K562 (cell line): ENCODE data around the gene PGAM2. TPM values are rescaled to one million over a fixed set of nuclear protein-coding genes. Genes with fewer than 3 reads are reported as not detected.
A peak's percentile ranks its signal among the peaks of the same experiment; 100 is the strongest.

Experiments
- ATAC-seq: fragments of 200-7000 bp; cut with Tn5 transposase; 3 replicates; pipeline ENCODE4 v1.9.1; 2020; ENCODE audit warnings: moderate library complexity
- BruUV-seq: library from RNA; stranded (reverse); fragments of 400-500 nt; replicated peaks from 2 replicates; lab custom pipeline; 2021; lab: Mats Ljungman, UMichigan
- CTCF ChIA-PET: fragments of 300-600 bp; formaldehyde crosslinking; extraction: SDS; loops from one replicate; lab custom pipeline; 2021; ENCODE audit warnings: low intra/inter-chr PET ratio; lab: Yijun Ruan, JAX
- POLR2A ChIA-PET: fragments of 300-600, 350-650 bp; sonication (Branson Sonifier 250); formaldehyde crosslinking; extraction: SDS; loops from one replicate; lab custom pipeline; 2021; ENCODE audit warnings: antibody characterized with exemption, inconsistent platforms; lab: Yijun Ruan, JAX
- DNase-seq, 4 experiments: peaks; one replicate each; pipeline versions ENCODE4 v3.0.0 to v3.0.0-alpha.2; 2011 to 2018; ENCODE audit warnings: low spot score in 3 of 4, mixed read lengths in 3 of 4; ENCODE audit errors: extremely low read depth in 1 of 4
- FAIRE-seq: peaks from 2 replicates; lab custom pipeline; 2011; peaks lifted over from hg19 to GRCh38; lab: Jason Lieb, UNC
- H2AFZ ChIP-seq: 2 replicates; pipeline ENCODE4 v1.6.0; 2011; ENCODE audit warnings: low read depth, low read length, control low read depth, inconsistent platforms
- H3K27ac ChIP-seq: fragments of 200-600 bp; 3 replicates; pipeline ENCODE4 v1.8.0; 2011; ENCODE audit warnings: low read depth, mild to moderate bottlenecking, control low read depth, inconsistent platforms, low read length, moderate library complexity, mixed read lengths; ENCODE audit errors: extremely low read depth
- H3K27me3 ChIP-seq, 2 experiments: fragments of 300-600 bp in 1 of 2; 2 replicates in 1 of 2; 3 replicates in 1 of 2; pipeline versions ENCODE4 v1.6.0 to v1.8.0; 2011; ENCODE audit warnings: inconsistent platforms in 2 of 2, low read length in 2 of 2, mild to moderate bottlenecking in 1 of 2, mixed read lengths in 1 of 2, moderate library complexity in 1 of 2; ENCODE audit not compliant: control insufficient read depth in 2 of 2, insufficient read depth in 2 of 2
- H3K36me3 ChIP-seq: fragments of 300-600 bp; 3 replicates; pipeline ENCODE4 v1.8.0; 2011; ENCODE audit warnings: mild to moderate bottlenecking, low read length, inconsistent platforms; ENCODE audit not compliant: control insufficient read depth, insufficient read depth
- H3K4me1 ChIP-seq, 2 experiments: fragments of 200-600 bp in 1 of 2; replicated peaks in 1 of 2; 2 replicates in 1 of 2; 3 replicates in 1 of 2; pipeline versions ENCODE4 v1.5.1 to v1.8.0; 2011; ENCODE audit warnings: inconsistent platforms in 2 of 2, low read length in 2 of 2, mild to moderate bottlenecking in 1 of 2, mixed read lengths in 1 of 2, moderate library complexity in 1 of 2; ENCODE audit not compliant: control insufficient read depth in 2 of 2, insufficient read depth in 2 of 2
- H3K4me2 ChIP-seq: 2 replicates; pipeline ENCODE4 v1.6.1; 2011; ENCODE audit warnings: low read length, control low read depth, inconsistent platforms, mixed read lengths; ENCODE audit not compliant: insufficient read depth
- H3K4me3 ChIP-seq: fragments of 200-600 bp; sonication (generic), shearing (Covaris generic); 2 replicates; pipeline ENCODE4 v1.5.1; 2016; ENCODE audit warnings: control low read depth, inconsistent platforms
- H3K79me2 ChIP-seq: fragments of 200-600 bp; 3 replicates; pipeline ENCODE4 v1.8.0; 2011; ENCODE audit warnings: low read length, inconsistent platforms; ENCODE audit not compliant: control insufficient read depth, insufficient read depth
- H3K9ac ChIP-seq, 2 experiments: 2 replicates each; pipeline versions ENCODE4 v1.6.0 to v1.6.1; 2011; ENCODE audit warnings: low read depth in 2 of 2, low read length in 2 of 2, control low read depth in 1 of 2, inconsistent platforms in 1 of 2, mild to moderate bottlenecking in 1 of 2, mixed read lengths in 1 of 2; ENCODE audit not compliant: insufficient read depth in 1 of 2
- H3K9me1 ChIP-seq: one replicate; pipeline ENCODE4 v1.6.0; 2011; ENCODE audit warnings: inconsistent platforms, mild to moderate bottlenecking, low read length, moderate library complexity; ENCODE audit not compliant: control insufficient read depth, insufficient read depth
- H3K9me3 ChIP-seq: replicated peaks from 2 replicates; pipeline ENCODE4 v1.5.1; 2011; ENCODE audit warnings: low read depth, low read length, inconsistent platforms; ENCODE audit not compliant: control insufficient read depth, insufficient read depth
- H4K20me1 ChIP-seq: replicated peaks from 2 replicates; pipeline ENCODE4 v1.6.1; 2011; ENCODE audit warnings: low read length, inconsistent platforms, mixed read lengths; ENCODE audit not compliant: control insufficient read depth, insufficient read depth
- CHAMP1 ChIP-seq: fragments of 450-650 bp; IDR thresholded peaks from 2 replicates; pipeline ENCODE4 v1.6.1; 2016; ENCODE audit warnings: mild to moderate bottlenecking
- CHD2 ChIP-seq: IDR thresholded peaks from 2 replicates; pipeline ENCODE4 v1.6.1; 2011; ENCODE audit warnings: low read depth, low read length
- GABPB2 ChIP-seq: fragments of 250-450 bp; sonication (Bioruptor Pico); conservative IDR thresholded peaks from 2 replicates; pipeline ENCODE4 v1.5.1; 2021; ENCODE audit warnings: mild to moderate bottlenecking
- MYBL2 ChIP-seq, 2 experiments: fragments of 450-650 bp in 1 of 2; sonication (generic) in 1 of 2; formaldehyde crosslinking in 1 of 2; IDR thresholded peaks; 2 replicates each; pipeline versions ENCODE4 v1.6.1 to v1.8.1; 2017 to 2022; ENCODE audit warnings: borderline replicate concordance in 1 of 2, inconsistent platforms in 1 of 2, low read depth in 1 of 2, mild to moderate bottlenecking in 1 of 2, missing genetic modification reagents in 1 of 2, moderate library complexity in 1 of 2
- POLR2G ChIP-seq: fragments of 200-400 bp; formaldehyde crosslinking; IDR thresholded peaks from 2 replicates; pipeline ENCODE4 v1.6.1; 2017; ENCODE audit warnings: low read depth, mild to moderate bottlenecking, antibody characterized with exemption, low read length, moderate library complexity
- POU5F1 ChIP-seq: fragments of 150-350 bp; IDR thresholded peaks from 2 replicates; pipeline ENCODE4 v1.6.1; 2014; ENCODE audit warnings: borderline replicate concordance, low read length, low read depth, mild to moderate bottlenecking; ENCODE audit not compliant: partially characterized antibody
- whole genome bisulfite sequencing: fragments of 100-300 bp; shearing (Covaris generic); methylation state at CpG from one replicate; pipeline ENCODE4 v1.1.6; 2016; ENCODE audit warnings: low coverage, mixed read lengths; ENCODE audit not compliant: insufficient coverage; ENCODE audit errors: missing lambda C conversion rate; 5-methylcytosine and 5-hydroxymethylcytosine counted together
- in situ Hi-C: fragments of 300-500 bp; cut with MboI; formaldehyde crosslinking; loops from 4 replicates; pipeline ENCODE4 v1.15.0; 2018; ENCODE audit warnings: inconsistent platforms, mixed read lengths
- intact Hi-C: fragments of 100-400 bp; cut with micrococcal nuclease; formaldehyde crosslinking; loops from 2 replicates; pipeline ENCODE4 v1.14.2; 2022
- polyA plus RNA-seq, 8 experiments: library from polyadenylated mRNA; depleted of rRNA in 4 of 8; stranded (reverse) in 5 of 8; unstranded in 3 of 8; fragments of >200 nt; fragmentation: Nextera tagmentation in 2 of 8; fragmentation: Illumina TruSeq in 1 of 8; extraction: Ambion mirVana in 2 of 8; extraction: Trizol in 1 of 8; gene quantifications; 2 replicates each; pipeline versions ENCODE4 v1.2.1 to v1.2.3, GENCODE V29; 2011 to 2014; ENCODE audit warnings: inconsistent platforms in 1 of 8, missing spikeins in 1 of 8
- total RNA-seq, 7 experiments: library from RNA; depleted of rRNA in 6 of 7; stranded (reverse); fragments of >200 nt in 6 of 7; fragmentation: Illumina TruSeq in 2 of 7; extraction: Trizol in 2 of 7; gene quantifications; 2 replicates each; pipeline versions ENCODE4 v1.2.1 to v1.2.3, GENCODE V29; 2011 to 2021; ENCODE audit warnings: low replicate concordance in 1 of 7
- TF ChIP-seq, protein P1 (sequence below): fragments of 450-650 bp; formaldehyde crosslinking; IDR thresholded peaks from 2 replicates; pipeline ENCODE4 v1.4.0; 2020; ENCODE audit warnings: mild to moderate bottlenecking
- TF ChIP-seq, protein P2 (sequence below), 2 experiments: fragments of 200-800 bp in 1 of 2; sonication (Bioruptor generic) in 1 of 2; sonication (generic) in 1 of 2; formaldehyde crosslinking in 1 of 2; IDR thresholded peaks in 1 of 2; conservative IDR thresholded peaks in 1 of 2; 2 replicates each; pipeline versions ENCODE4 v1.5.0 to v1.6.1; 2016 to 2020; ENCODE audit warnings: missing compliant biosample characterization in 1 of 2, missing genetic modification characterization in 1 of 2, missing genetic modification reagents in 1 of 2

The PGAM2 gene
- total and polyA plus RNA-seq, 9 of the 15 experiments (the other 6 are each of a cell fraction or from before 2014, with no cell fraction given), result not detected

DNA sequence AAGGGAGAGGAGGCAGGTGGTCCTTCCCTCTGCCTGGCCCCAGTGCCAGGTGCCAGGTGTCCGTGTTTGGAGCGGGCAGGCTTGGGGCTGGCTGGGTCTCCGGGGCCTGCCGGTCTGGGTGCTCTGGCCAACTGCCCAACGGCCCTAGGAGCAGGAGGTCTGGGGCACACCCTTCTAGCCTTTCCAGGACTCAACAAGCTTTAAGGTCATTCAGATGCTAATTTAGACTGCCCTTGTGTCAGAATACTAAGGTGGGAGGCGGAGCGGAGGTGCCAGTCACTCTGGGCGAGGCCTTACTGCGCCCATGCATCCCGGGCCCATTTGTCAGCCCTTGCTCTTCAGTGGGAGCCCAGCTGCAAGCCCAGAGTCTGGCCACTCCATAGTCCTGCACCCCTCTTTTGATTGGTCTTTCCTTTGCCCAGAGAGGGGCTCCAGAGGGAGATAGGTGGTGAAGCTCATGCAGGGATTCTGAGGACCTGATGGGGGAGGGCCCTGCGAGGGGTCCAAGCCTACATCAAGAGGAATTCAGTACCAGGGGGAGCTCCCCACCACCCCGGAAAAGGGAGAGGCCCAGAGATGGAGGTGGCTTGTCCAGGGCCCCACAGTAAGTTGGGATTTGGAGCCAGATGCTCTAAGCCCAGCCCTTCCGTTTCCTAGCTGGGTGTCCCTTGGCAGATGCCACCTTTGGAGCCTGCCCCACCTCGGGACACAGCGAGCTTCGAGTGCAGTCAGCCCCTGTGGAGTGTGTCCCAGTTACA is 1.3 kb downstream of the PGAM2 start:
- no peak for FAIRE-seq

GRCh38 chr7:44063547-44063893 is 1.8 kb downstream of the PGAM2 start:
- H3K9ac ChIP-seq, result peak overlapping the region in 1 of 2 experiments; percentile 50; a peak in 1 of 4 replicates
- H4K20me1 ChIP-seq, result peaks cover 12% of the 10 kb centered on the region; the same call in 1 of the 2 replicates
- no peak overlapping the region for H3K4me2 ChIP-seq
- H2AFZ ChIP-seq, result no peak overlapping the region
- no peak overlapping the region for H3K4me3 ChIP-seq
- DNase-seq (no peak), FAIRE-seq (no peak), ATAC-seq (no peak)
- H3K9me1 ChIP-seq, result no peaks in the 10 kb centered on the region
- intact Hi-C loops, result no loop called here
- ChIA-PET CTCF (no interaction called here), POLR2A (interaction anchor here (0.7 to 0.8 kb wide), 2 partner anchors 20 to 38 kb away, joined by 3 read pairs; no protein-coding TSS in a partner anchor)
- in situ Hi-C loops, result no loop called here
- H3K36me3 ChIP-seq, result peaks cover 34% of the 10 kb centered on the region; the same call in 2 of the 3 replicates
- no TSS peak for BruUV-seq
- H3K27me3 ChIP-seq, result peaks cover 0 to 14% of the 10 kb centered on the region in 2 experiments; a peak in 2 of 5 replicates
- 40% methylated on average over 10 of the region's 10 CpGs for WGBS
- H3K4me1 ChIP-seq, result peaks cover 6 to 36% of the 10 kb centered on the region in 2 experiments; a peak in 3 of 5 replicates
- no peak overlapping the region for H3K27ac ChIP-seq
- no peaks in the 10 kb centered on the region for H3K9me3 ChIP-seq
- H3K79me2 ChIP-seq, result no peaks in the 10 kb centered on the region
- TF ChIP-seq POU5F1 (no peak), MYBL2 (IDR thresholded peaks at IDR 0.05; ENCODE audit: low read depth) (no peak), MYBL2 (CRISPR knock-in tag; IDR thresholded peaks at IDR 0.05; ENCODE audit: borderline replicate concordance) (no peak), CHD2 (no peak), CHAMP1 (no peak)
- TF ChIP-seq, protein P1, sequence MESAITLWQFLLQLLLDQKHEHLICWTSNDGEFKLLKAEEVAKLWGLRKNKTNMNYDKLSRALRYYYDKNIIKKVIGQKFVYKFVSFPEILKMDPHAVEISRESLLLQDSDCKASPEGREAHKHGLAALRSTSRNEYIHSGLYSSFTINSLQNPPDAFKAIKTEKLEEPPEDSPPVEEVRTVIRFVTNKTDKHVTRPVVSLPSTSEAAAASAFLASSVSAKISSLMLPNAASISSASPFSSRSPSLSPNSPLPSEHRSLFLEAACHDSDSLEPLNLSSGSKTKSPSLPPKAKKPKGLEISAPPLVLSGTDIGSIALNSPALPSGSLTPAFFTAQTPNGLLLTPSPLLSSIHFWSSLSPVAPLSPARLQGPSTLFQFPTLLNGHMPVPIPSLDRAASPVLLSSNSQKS (CRISPR knock-in tag), result no peak
- TF ChIP-seq, protein P2, sequence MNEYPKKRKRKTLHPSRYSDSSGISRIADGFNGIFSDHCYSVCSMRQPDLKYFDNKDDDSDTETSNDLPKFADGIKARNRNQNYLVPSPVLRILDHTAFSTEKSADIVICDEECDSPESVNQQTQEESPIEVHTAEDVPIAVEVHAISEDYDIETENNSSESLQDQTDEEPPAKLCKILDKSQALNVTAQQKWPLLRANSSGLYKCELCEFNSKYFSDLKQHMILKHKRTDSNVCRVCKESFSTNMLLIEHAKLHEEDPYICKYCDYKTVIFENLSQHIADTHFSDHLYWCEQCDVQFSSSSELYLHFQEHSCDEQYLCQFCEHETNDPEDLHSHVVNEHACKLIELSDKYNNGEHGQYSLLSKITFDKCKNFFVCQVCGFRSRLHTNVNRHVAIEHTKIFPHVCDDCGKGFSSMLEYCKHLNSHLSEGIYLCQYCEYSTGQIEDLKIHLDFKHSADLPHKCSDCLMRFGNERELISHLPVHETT (CRISPR knock-in tag; conservative IDR thresholded peaks at IDR 0.05 in 1 of 2, IDR thresholded peaks at IDR 0.05 in 1 of 2), result no peak

More for the DNA sequence above, 1.3 kb downstream of the PGAM2 start:
- CTCF ChIA-PET, result no interaction called here
- POLR2A ChIA-PET, result interaction anchor here (0.6 to 1.2 kb wide), 5 partner anchors 10 to 154 kb away, joined by 3 to 4 read pairs (median 3); no protein-coding TSS in a partner anchor
- 29% methylated on average over 15 of the region's 16 CpGs for WGBS
- intact Hi-C loops (no loop called here), in situ Hi-C loops (no loop called here)
- no peak overlapping the region for H2AFZ ChIP-seq
- no peak overlapping the region for H3K4me2 ChIP-seq
- H3K9me1 ChIP-seq, result no peaks in the 10 kb centered on the region
- DNase-seq, result no peak
- no TSS peak for BruUV-seq
- peaks cover 28% of the 10 kb centered on the region; the same call in 2 of the 3 replicates for H3K36me3 ChIP-seq
- H3K79me2 ChIP-seq, result no peaks in the 10 kb centered on the region
- H3K4me1 ChIP-seq, result peaks cover 6 to 36% of the 10 kb centered on the region in 2 experiments; a peak in 3 of 5 replicates
- no peaks in the 10 kb centered on the region for H3K9me3 ChIP-seq
- H3K27me3 ChIP-seq, result peaks cover 0 to 14% of the 10 kb centered on the region in 2 experiments; a peak in 2 of 5 replicates
- TF ChIP-seq POLR2G (peak; percentile 61), GABPB2 (CRISPR knock-in tag) (no peak)
- no peak overlapping the region for H3K27ac ChIP-seq
- H3K4me3 ChIP-seq, result no peak overlapping the region
- H3K9ac ChIP-seq, result peak overlapping the region in 1 of 2 experiments; percentile 50; a peak in 1 of 4 replicates
- H4K20me1 ChIP-seq, result peaks cover 12% of the 10 kb centered on the region; the same call in 1 of the 2 replicates
- ATAC-seq, result no peak
